GM18873 (cell line): ENCODE results near the gene ITSN2.

Source experiments
- ATAC-seq: cut with Tn5 transposase; IDR thresholded peaks from one replicate; pipeline ENCODE4 v1.9.1; 2021; ENCODE audit warnings: mild to moderate bottlenecking, moderate library complexity, moderate number of reproducible peaks; ENCODE audit not compliant: unreplicated experiment, low FRiP score

ITSN2 gene

GRCh38 chr2:24274809-24275208, 85.5 kb downstream of the ITSN2 start:
- ATAC-seq: no peak

- no peak for ATAC-seq
Observed at GRCh38 chr2:24273598-24273997, 86.7 kb downstream of the ITSN2 start.

GRCh38 chr2:24272907-24273306, 87.4 kb downstream of the ITSN2 start:
- ATAC-seq: no peak

- ATAC-seq: no peak
Observed at GRCh38 chr2:24272161-24272802, 88.1 kb downstream of the ITSN2 start.

GRCh38 chr2:24269265-24269664, 91.1 kb downstream of the ITSN2 start:
- ATAC-seq: no peak

GRCh38 chr2:24265212-24265611, 95.1 kb downstream of the ITSN2 start:
- ATAC-seq: no peak

- no peak for ATAC-seq
Observed at GRCh38 chr2:24262421-24262970, 97.8 kb downstream of the ITSN2 start.

GRCh38 chr2:24261441-24261840, 98.9 kb downstream of the ITSN2 start:
- no peak for ATAC-seq

- ATAC-seq: no peak
Observed at GRCh38 chr2:24259316-24259715, 101.0 kb downstream of the ITSN2 start.

GRCh38 chr2:24258718-24259117, 101.6 kb downstream of the ITSN2 start:
- no peak for ATAC-seq

GRCh38 chr2:24253303-24253919, 106.9 kb downstream of the ITSN2 start:
- no peak for ATAC-seq

- no peak for ATAC-seq
Observed at GRCh38 chr2:24247592-24247991, 112.7 kb downstream of the ITSN2 start.

GRCh38 chr2:24247164-24247563, 113.2 kb downstream of the ITSN2 start:
- ATAC-seq: no peak

GRCh38 chr2:24245986-24246776, 114.2 kb downstream of the ITSN2 start:
- no peak for ATAC-seq

- ATAC-seq: no peak
Observed at GRCh38 chr2:24241528-24241927, 118.8 kb downstream of the ITSN2 start.

GRCh38 chr2:24239553-24239952, 120.8 kb downstream of the ITSN2 start:
- no peak for ATAC-seq

- ATAC-seq: no peak
Observed at GRCh38 chr2:24238158-24238557, 122.2 kb downstream of the ITSN2 start.

- no peak for ATAC-seq
Observed at GRCh38 chr2:24237313-24237712, 123.0 kb downstream of the ITSN2 start.

- no peak for ATAC-seq
Observed at GRCh38 chr2:24233321-24233720, 127.0 kb downstream of the ITSN2 start.

- ATAC-seq: no peak
Observed at GRCh38 chr2:24231461-24231881, 128.9 kb downstream of the ITSN2 start.

GRCh38 chr2:24228470-24228869, 131.9 kb downstream of the ITSN2 start:
- ATAC-seq: no peak
